SU-DHL-6 (cell line): ENCODE results near the gene RGR.

Experiments
- EZH2phosphoT487 ChIP-seq: fragments of 200-600 bp; sonication (generic), shearing (Covaris generic); conservative IDR thresholded peaks from 2 replicates; pipeline ENCODE4 v1.6.1; 2018; ENCODE audit warnings: mild to moderate bottlenecking, antibody characterized with exemption, low read length, moderate library complexity, mixed read lengths
- TF ChIP-seq, protein P1 (sequence below): fragments of 200-600 bp; sonication (generic); IDR thresholded peaks from one replicate; pipeline ENCODE4 v1.5.1; 2017; ENCODE audit warnings: antibody characterized with exemption, mild to moderate bottlenecking, low read length, moderate library complexity; ENCODE audit not compliant: insufficient read depth, poor library complexity, severe bottlenecking

GRCh38 chr10:84247496-84247895 is 2.6 kb downstream of the RGR start:
- TF ChIP-seq, protein P1, sequence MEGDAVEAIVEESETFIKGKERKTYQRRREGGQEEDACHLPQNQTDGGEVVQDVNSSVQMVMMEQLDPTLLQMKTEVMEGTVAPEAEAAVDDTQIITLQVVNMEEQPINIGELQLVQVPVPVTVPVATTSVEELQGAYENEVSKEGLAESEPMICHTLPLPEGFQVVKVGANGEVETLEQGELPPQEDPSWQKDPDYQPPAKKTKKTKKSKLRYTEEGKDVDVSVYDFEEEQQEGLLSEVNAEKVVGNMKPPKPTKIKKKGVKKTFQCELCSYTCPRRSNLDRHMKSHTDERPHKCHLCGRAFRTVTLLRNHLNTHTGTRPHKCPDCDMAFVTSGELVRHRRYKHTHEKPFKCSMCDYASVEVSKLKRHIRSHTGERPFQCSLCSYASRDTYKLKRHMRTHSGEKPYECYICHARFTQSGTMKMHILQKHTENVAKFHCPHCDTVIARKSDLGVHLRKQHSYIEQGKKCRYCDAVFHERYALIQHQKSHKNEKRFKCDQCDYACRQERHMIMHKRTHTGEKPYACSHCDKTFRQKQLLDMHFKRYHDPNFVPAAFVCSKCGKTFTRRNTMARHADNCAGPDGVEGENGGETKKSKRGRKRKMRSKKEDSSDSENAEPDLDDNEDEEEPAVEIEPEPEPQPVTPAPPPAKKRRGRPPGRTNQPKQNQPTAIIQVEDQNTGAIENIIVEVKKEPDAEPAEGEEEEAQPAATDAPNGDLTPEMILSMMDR: no peak
- TF ChIP-seq EZH2phosphoT487: no peak
